Measurements from ENCODE around the gene PLEKHO2. TPM values are rescaled to one million over a fixed set of nuclear protein-coding genes. Genes with fewer than 3 reads are reported as not detected.

Gene PLEKHO2
- total and polyA plus RNA-seq, 2 of the 13 experiments (the other 11 are each of a cell fraction or from before 2014, with no cell fraction given): 3.8 to 4.8 TPM

- Histone ChIP-seq H3K9me3 (ENCODE audit: low read length) (no peaks in the 10 kb centered on the region), H3K4me1 (ENCODE audit: insufficient read depth, low read length) (peaks cover 17% of the 10 kb centered on the region), H3K27me3 (ENCODE audit: control insufficient read depth in 1 of 2, insufficient read depth in 2 of 2, low read length in 2 of 2) (no peaks in the 10 kb centered on the region), H3K4me2 (ENCODE audit: low read depth, low read length) (no peak overlapping the region), H2AFZ (ENCODE audit: low read length) (no peak overlapping the region), H3K4me3 (replicated peaks in 1 of 3; ENCODE audit: insufficient read depth in 1 of 3, low read depth in 2 of 3, low read length in 3 of 3) (no peak overlapping the region), H3K27ac (ENCODE audit: extremely low read length, insufficient read depth, low read length) (no peak overlapping the region), H4K20me1 (ENCODE audit: insufficient read depth, low read length) (no peaks in the 10 kb centered on the region), H3K79me2 (ENCODE audit: insufficient read depth, low read length) (no peaks in the 10 kb centered on the region), H3K36me3 (replicated peaks in 1 of 2; ENCODE audit: control insufficient read depth in 1 of 2, insufficient read depth in 2 of 2, low read length in 2 of 2) (peaks cover 14 to 25% of the 10 kb centered on the region in 2 experiments; a peak in 4 of 5 replicates), H3K9ac (ENCODE audit: insufficient read depth, low read depth, low read length) (no peak overlapping the region)
- 100% methylated on average over 3 of the region's 3 CpGs for WGBS (ENCODE audit: low lambda C conversion rate)
- intact Hi-C loops (cut with micrococcal nuclease; ENCODE audit: unreplicated experiment): no loop called here
- POLR2A ChIA-PET: no interaction called here
- FAIRE-seq (no peak), ATAC-seq (no peak), DNase-seq (ENCODE audit: low spot score) (no peak)
- in situ Hi-C loops (cut with HindIII; ENCODE audit: extremely low pct_ligation_motif_present, low pct_unique_long_range_greater_than_20kb): no loop called here
- TF ChIP-seq RFX5 (IDR thresholded peaks at IDR 0.05; ENCODE audit: low read depth, low read length): no peak
- no peak for TF ChIP-seq IKZF4 (CRISPR knock-in tag; IDR thresholded peaks at IDR 0.05; ENCODE audit: borderline replicate concordance, low read depth, not compliant biosample characterization)
- no peak for TF ChIP-seq ZBTB1 (CRISPR knock-in tag; IDR thresholded peaks at IDR 0.05; ENCODE audit: borderline replicate concordance)
- no peak for TF ChIP-seq ZNF670 (CRISPR knock-in tag; IDR thresholded peaks at IDR 0.05; ENCODE audit: borderline replicate concordance)
- TF ChIP-seq ZNF704 (CRISPR knock-in tag; IDR thresholded peaks at IDR 0.05; ENCODE audit: borderline replicate concordance): no peak
- TF ChIP-seq XRCC5 (optimal IDR thresholded peaks at IDR 0.05; ENCODE audit: low read length): no peak
- TF ChIP-seq SSRP1 (CRISPR knock-in tag; IDR thresholded peaks at IDR 0.05): no peak
- TF ChIP-seq ZMAT5 (CRISPR knock-in tag; IDR thresholded peaks at IDR 0.05; ENCODE audit: borderline replicate concordance, low read depth): no peak
- BruUV-seq (replicated peaks): no TSS peak
- CTCF ChIA-PET (ENCODE audit: low intra/inter-chr PET ratio, low total read pairs): no interaction called here
These were observed 12.8 kb downstream of the PLEKHO2 start for GRCh38 chr15:64854526-64854925.
